22Rv1 (cell line): ENCODE measurements around the gene FOLR2.
A peak's percentile ranks its signal among the peaks of the same experiment; 100 is the strongest.

Experiments used
- H3K27ac ChIP-seq: fragments of 450-650 bp; 2 replicates; pipeline ENCODE4 v1.5.1; 2017
- ZFX ChIP-seq: fragments of 450-650 bp; IDR thresholded peaks from 2 replicates; pipeline ENCODE4 v1.6.1; 2017; ENCODE audit warnings: antibody characterized with exemption, borderline replicate concordance
- TF ChIP-seq, protein P1 (sequence below): fragments of 450-650 bp; IDR thresholded peaks from 2 replicates; pipeline ENCODE4 v1.5.1; 2017; ENCODE audit warnings: mild to moderate bottlenecking

FOLR2 gene

DNA sequence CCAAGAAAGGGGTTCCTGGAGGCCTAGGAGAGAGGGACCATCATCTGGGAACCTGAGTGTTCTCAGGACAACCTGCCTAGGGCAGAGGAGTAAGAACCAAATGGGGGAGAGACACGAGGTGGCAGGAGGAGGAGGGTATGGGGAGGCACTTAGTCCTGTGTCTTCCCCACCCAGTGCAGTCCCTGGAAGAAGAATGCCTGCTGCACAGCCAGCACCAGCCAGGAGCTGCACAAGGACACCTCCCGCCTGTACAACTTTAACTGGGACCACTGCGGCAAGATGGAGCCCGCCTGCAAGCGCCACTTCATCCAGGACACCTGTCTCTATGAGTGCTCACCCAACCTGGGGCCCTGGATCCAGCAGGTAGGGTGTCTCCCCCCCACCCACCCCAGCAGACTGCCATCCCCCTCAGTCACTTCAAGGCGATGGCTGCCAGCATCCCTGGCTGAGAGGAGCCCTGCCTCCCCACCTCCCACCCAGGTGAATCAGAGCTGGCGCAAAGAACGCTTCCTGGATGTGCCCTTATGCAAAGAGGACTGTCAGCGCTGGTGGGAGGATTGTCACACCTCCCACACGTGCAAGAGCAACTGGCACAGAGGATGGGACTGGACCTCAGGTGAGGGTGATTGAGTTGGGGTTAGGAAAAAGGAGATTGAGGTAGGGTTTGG lies 4.2 kb downstream of the FOLR2 start:
- no peak for TF ChIP-seq ZFX
- TF ChIP-seq, protein P1, sequence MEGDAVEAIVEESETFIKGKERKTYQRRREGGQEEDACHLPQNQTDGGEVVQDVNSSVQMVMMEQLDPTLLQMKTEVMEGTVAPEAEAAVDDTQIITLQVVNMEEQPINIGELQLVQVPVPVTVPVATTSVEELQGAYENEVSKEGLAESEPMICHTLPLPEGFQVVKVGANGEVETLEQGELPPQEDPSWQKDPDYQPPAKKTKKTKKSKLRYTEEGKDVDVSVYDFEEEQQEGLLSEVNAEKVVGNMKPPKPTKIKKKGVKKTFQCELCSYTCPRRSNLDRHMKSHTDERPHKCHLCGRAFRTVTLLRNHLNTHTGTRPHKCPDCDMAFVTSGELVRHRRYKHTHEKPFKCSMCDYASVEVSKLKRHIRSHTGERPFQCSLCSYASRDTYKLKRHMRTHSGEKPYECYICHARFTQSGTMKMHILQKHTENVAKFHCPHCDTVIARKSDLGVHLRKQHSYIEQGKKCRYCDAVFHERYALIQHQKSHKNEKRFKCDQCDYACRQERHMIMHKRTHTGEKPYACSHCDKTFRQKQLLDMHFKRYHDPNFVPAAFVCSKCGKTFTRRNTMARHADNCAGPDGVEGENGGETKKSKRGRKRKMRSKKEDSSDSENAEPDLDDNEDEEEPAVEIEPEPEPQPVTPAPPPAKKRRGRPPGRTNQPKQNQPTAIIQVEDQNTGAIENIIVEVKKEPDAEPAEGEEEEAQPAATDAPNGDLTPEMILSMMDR = no peak

GRCh38 chr11:72221386-72222075 lies 4.9 kb downstream of the FOLR2 start:
- TF ChIP-seq, protein P1 = no peak
- H3K27ac ChIP-seq = peak overlapping the region; percentile 96; the same call in 1 of the 2 replicates

More for the DNA sequence above, 4.2 kb downstream of the FOLR2 start:
- H3K27ac ChIP-seq = no peak overlapping the region

GRCh38 chr11:72222106-72222891 lies 5.7 kb downstream of the FOLR2 start:
- TF ChIP-seq ZFX = no peak
- TF ChIP-seq, protein P1 = no peak
- peak overlapping the region; percentile 96 for H3K27ac ChIP-seq

DNA sequence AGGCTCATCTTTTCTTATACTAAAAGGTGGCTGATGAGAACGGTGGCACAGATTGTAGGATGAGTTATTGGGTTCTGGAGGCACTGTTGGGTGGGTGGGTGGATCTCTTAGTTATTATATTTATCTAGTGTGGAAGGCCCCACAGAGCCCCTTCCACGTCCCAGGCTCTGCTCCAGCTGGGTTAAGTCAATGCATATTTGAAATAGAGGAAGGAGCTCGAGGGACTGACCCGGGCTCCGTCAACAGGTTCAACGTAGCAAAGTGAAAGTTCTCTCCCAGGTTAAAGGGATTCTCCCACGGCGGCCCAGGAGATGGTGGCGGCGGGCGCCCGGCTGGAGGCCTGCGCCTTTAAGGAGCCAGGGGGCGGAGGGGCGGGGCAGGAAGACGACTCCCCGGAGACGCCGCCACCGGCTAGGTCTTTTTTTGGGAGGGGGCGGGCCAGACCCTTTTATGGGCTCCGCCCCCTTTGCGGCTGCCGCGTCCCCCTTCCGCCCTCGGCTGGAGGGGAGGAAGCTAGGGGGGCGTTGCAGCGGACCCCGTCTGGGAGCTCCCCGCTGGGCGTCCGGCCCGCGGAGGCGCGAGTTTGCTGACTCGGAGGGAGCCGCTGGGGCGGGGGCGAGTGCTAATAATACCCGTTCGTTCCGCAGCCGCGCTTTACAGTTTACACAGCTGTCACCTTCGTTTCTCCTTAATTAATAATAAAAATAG lies 6.5 kb downstream of the FOLR2 start:
- TF ChIP-seq ZFX = no peak
- TF ChIP-seq, protein P1 = peak; percentile 9; the same call in 1 of the 2 replicates
- peak overlapping the region; percentile 96 for H3K27ac ChIP-seq

GRCh38 chr11:72223615-72224563 lies 7.3 kb downstream of the FOLR2 start:
- TF ChIP-seq, protein P1 = peak; percentile 4; the same call in 1 of the 2 replicates
- TF ChIP-seq ZFX = no peak
- peak overlapping the region; percentile 96 for H3K27ac ChIP-seq
